Activated CD8-positive, alpha-beta T cell treated with anti-CD3 and anti-CD28 coated beads for 36 hours (primary cell): Measurements from ENCODE around the gene UBE2V1. TPM values are rescaled to one million over a fixed set of nuclear protein-coding genes. Genes with fewer than 3 reads are reported as not detected.

ENCODE experiments used
- ATAC-seq: fragments of 200-7000 bp; cut with Tn5 transposase; one replicate; pipeline ENCODE4 v1.10.0; 2021; ENCODE audit warnings: mild to moderate bottlenecking, moderate library complexity
- CTCF ChIA-PET: fragments of 350-600 bp; sonication (Branson Sonifier 250); formaldehyde crosslinking; loops from one replicate; lab custom pipeline; 2021; ENCODE audit warnings: antibody characterized with exemption; lab: Charles Lee
- POLR2A ChIA-PET: fragments of 350-600 bp; sonication (Branson Sonifier 250); formaldehyde crosslinking; loops from one replicate; lab custom pipeline; 2021; ENCODE audit warnings: antibody characterized with exemption; lab: Charles Lee
- DNase-seq: peaks from one replicate; pipeline ENCODE4 v3.0.0-alpha.2; 2020
- H3K27ac Mint-ChIP-seq: one replicate; pipeline ENCODE4 v1.8.0; 2021; ENCODE audit warnings: mild to moderate bottlenecking, mixed read lengths
- H3K27me3 Mint-ChIP-seq: one replicate; pipeline ENCODE4 v1.8.0; 2021; ENCODE audit warnings: mixed read lengths
- H3K36me3 Mint-ChIP-seq: one replicate; pipeline ENCODE4 v1.8.0; 2021; ENCODE audit warnings: low read depth, mixed read lengths
- H3K4me1 Mint-ChIP-seq: one replicate; pipeline ENCODE4 v1.8.0; 2021; ENCODE audit warnings: low read depth, mixed read lengths
- H3K4me3 Mint-ChIP-seq: one replicate; pipeline ENCODE4 v1.8.0; 2021; ENCODE audit warnings: mild to moderate bottlenecking, moderate library complexity, mixed read lengths
- H3K9me3 Mint-ChIP-seq: one replicate; pipeline ENCODE4 v1.8.0; 2021; ENCODE audit warnings: mixed read lengths
- intact Hi-C: fragments of 100-400 bp; cut with micrococcal nuclease; formaldehyde crosslinking; loops from one replicate; pipeline ENCODE4 v1.10.0; 2022
- total RNA-seq, 2 experiments: library from RNA; stranded (reverse); gene quantifications; one replicate each; pipeline ENCODE4 v1.2.3, GENCODE V29; 2021
- TF ChIP-seq, protein P1 (sequence below): fragments of 200-600 bp; IDR thresholded peaks from one replicate; pipeline ENCODE4 v1.8.0; 2022; ENCODE audit warnings: antibody characterized with exemption, mild to moderate bottlenecking

The UBE2V1 gene
- total RNA-seq, 2 experiments from 2014 or later: 112 to 151 TPM

DNA sequence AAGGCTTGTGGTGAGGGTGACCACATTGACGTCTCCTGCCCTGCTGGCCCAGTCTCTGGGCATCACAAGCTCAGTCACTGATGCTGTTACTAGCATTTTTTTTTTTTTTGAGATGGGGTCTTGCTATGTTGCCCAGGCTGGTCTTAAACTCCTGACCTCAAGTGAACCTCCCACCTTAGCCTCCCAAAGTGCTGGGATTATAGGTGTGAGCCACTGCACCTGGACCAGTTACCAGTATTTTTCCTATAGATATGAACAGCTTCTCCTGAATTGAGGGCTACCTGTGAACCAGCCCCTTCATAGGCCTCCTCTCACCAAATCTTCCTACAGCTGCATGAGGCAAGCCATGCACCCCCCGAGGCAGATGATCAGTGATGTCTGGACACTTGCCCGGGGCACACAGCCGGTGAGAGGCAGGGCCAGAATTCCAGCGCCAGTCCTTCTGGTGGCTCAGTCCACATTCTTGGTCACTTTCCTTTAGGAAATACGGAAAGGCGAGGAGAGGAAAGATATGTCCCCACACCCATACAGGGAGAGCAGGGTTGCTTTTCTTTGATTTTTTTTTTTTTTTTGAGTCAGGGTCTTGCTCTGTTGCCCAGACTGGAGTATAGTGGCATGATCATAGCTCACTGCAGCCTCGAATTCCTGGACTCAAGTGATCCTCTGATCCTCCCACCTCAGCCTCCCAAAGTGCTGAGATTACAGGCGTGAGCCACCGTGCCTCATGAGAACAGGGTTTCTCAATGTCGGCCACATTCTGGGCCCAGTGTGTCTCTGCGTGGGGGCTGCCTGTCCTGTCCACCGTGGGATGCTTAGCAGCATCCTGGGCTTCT is 50.7 kb downstream of the UBE2V1 start:
- no peaks in the 10 kb centered on the region for H3K36me3 Mint-ChIP-seq
- TF ChIP-seq, protein P1, sequence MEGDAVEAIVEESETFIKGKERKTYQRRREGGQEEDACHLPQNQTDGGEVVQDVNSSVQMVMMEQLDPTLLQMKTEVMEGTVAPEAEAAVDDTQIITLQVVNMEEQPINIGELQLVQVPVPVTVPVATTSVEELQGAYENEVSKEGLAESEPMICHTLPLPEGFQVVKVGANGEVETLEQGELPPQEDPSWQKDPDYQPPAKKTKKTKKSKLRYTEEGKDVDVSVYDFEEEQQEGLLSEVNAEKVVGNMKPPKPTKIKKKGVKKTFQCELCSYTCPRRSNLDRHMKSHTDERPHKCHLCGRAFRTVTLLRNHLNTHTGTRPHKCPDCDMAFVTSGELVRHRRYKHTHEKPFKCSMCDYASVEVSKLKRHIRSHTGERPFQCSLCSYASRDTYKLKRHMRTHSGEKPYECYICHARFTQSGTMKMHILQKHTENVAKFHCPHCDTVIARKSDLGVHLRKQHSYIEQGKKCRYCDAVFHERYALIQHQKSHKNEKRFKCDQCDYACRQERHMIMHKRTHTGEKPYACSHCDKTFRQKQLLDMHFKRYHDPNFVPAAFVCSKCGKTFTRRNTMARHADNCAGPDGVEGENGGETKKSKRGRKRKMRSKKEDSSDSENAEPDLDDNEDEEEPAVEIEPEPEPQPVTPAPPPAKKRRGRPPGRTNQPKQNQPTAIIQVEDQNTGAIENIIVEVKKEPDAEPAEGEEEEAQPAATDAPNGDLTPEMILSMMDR: no peak
- no peaks in the 10 kb centered on the region for H3K4me1 Mint-ChIP-seq
- CTCF ChIA-PET: interaction anchor here (3.3 to 3.8 kb wide), 2 partner anchors 9 to 83 kb away, joined by 17 to 19 read pairs; no protein-coding TSS in a partner anchor
- no peak overlapping the region for H3K27ac Mint-ChIP-seq
- intact Hi-C loops: no loop called here
- no peak overlapping the region for H3K4me3 Mint-ChIP-seq
- ATAC-seq (no peak), DNase-seq (no peak)
- H3K9me3 Mint-ChIP-seq: no peaks in the 10 kb centered on the region
- POLR2A ChIA-PET: no interaction called here
- H3K27me3 Mint-ChIP-seq: no peaks in the 10 kb centered on the region

- TF ChIP-seq, protein P1: no peak
- DNase-seq: no peak
- Mint-ChIP-seq H3K27ac (no peak overlapping the region), H3K9me3 (no peaks in the 10 kb centered on the region), H3K36me3 (no peaks in the 10 kb centered on the region), H3K27me3 (no peaks in the 10 kb centered on the region), H3K4me3 (no peak overlapping the region), H3K4me1 (no peaks in the 10 kb centered on the region)
- intact Hi-C loops: no loop called here
- CTCF ChIA-PET: interaction anchor here (1.4 to 3.8 kb wide), 3 partner anchors 10 to 108 kb away, joined by 4 to 19 read pairs (median 17); no protein-coding TSS in a partner anchor
- no peak for ATAC-seq
- POLR2A ChIA-PET: no interaction called here
These were observed 51.6 kb downstream of the UBE2V1 start for GRCh38 chr20:50061151-50062005.

DNA sequence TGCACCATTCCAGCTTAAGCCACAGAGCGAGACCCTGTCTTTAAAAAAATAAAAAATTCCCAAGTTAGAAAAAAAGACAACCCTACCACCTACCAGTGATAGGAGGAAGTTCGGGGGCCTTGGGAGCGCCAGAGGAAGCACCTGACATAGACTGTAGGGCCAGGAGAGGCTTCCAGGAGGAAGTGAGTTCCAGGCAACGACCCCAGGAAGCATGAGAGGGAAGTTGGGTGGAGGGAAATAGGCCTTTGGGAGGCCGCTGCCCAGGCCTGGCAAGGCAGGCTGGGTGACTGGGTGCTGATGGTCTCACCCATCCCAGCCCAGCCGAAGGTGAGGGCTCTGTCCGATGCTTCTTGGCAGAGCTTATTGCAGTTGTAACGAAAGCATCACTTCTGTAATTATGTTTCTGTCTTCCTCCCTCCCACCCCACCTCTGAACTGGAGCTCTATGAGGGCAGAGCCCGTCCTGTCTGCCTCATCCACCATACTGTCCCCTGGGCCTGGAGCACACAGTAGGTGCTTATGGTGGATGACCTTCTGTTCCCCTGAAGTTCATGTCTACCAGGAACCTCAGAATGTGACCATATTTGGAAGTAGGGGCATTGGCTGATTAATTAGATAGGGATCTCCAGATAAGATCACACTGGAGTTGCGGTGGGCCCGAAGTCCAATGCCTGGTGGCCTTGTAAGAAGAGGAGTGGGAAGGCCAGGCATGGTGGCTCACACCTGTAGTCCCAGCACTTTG is 54.1 kb downstream of the UBE2V1 start:
- TF ChIP-seq, protein P1: no peak
- no peak for DNase-seq
- Mint-ChIP-seq H3K27ac (no peak overlapping the region), H3K4me1 (no peaks in the 10 kb centered on the region), H3K27me3 (peaks cover 2% of the 10 kb centered on the region), H3K9me3 (no peaks in the 10 kb centered on the region), H3K4me3 (no peak overlapping the region), H3K36me3 (no peaks in the 10 kb centered on the region)
- ChIA-PET CTCF (interaction anchor here (1.1 kb wide), 1 partner anchor 13 kb away, joined by 3 read pairs; no protein-coding TSS in a partner anchor), POLR2A (no interaction called here)
- intact Hi-C loops: no loop called here
- ATAC-seq: no peak

DNA sequence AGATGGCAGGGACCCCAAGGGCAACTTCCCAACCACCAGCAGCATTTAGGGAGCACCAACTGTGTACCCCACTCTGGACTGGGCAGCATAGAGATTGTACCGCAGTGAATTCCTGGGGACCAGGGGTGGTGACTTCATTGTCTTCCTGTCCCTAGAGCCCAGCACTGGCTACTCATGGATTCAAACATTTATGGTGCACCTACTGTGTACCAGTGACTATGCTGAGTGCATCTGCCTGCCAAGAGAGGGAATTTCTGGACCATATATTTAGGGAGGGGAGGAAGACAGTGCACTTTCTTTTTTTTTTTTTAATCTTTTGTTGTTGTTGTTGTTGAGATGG is 55.3 kb downstream of the UBE2V1 start:
- ATAC-seq: no peak
- ChIA-PET CTCF (no interaction called here), POLR2A (no interaction called here)
- intact Hi-C loops: no loop called here
- Mint-ChIP-seq H3K36me3 (no peaks in the 10 kb centered on the region), H3K27ac (no peak overlapping the region), H3K9me3 (no peaks in the 10 kb centered on the region), H3K27me3 (peaks cover 3% of the 10 kb centered on the region), H3K4me3 (no peak overlapping the region), H3K4me1 (peaks cover under 1% of the 10 kb centered on the region)
- TF ChIP-seq, protein P1: no peak
- no peak for DNase-seq
